HG02759 (cell line): ENCODE measurements around the gene SPC25.

Source experiments
- ATAC-seq: cut with Tn5 transposase; IDR thresholded peaks from one replicate; pipeline ENCODE4 v1.9.1; 2021; ENCODE audit warnings: mild to moderate bottlenecking, moderate library complexity; ENCODE audit not compliant: unreplicated experiment

Gene SPC25

GRCh38 chr2:168849610-168850009, 40.6 kb downstream of the SPC25 start:
- ATAC-seq, result peak; percentile 49

- ATAC-seq, result no peak
These were observed 42.0 kb downstream of the SPC25 start for GRCh38 chr2:168848225-168848624.

GRCh38 chr2:168843253-168843652, 47.0 kb downstream of the SPC25 start:
- no peak for ATAC-seq

- ATAC-seq, result no peak
These were observed 48.8 kb downstream of the SPC25 start for GRCh38 chr2:168841445-168841844.

- ATAC-seq, result no peak
These were observed 54.3 kb downstream of the SPC25 start for GRCh38 chr2:168835969-168836368.

- no peak for ATAC-seq
These were observed 58.6 kb downstream of the SPC25 start for GRCh38 chr2:168831662-168832061.

GRCh38 chr2:168830958-168831357, 59.3 kb downstream of the SPC25 start:
- ATAC-seq, result no peak

- ATAC-seq, result no peak
These were observed 65.1 kb downstream of the SPC25 start for GRCh38 chr2:168825126-168825525.

GRCh38 chr2:168821992-168822391, 68.2 kb downstream of the SPC25 start:
- no peak for ATAC-seq

GRCh38 chr2:168821577-168821976, 68.7 kb downstream of the SPC25 start:
- ATAC-seq, result no peak
